Parathyroid adenoma (tissue), 2 donors: Measurements from ENCODE around the gene NEGR1.

Source experiments
- H2AFZ ChIP-seq: fragments of 300-600 bp; sonication (generic); one replicate; pipeline ENCODE4 v1.7.0; 2017; ENCODE audit warnings: antibody characterized with exemption, mild to moderate bottlenecking
- H3K27ac ChIP-seq: fragments of 300-600 bp; sonication (generic); one replicate; pipeline ENCODE4 v1.7.0; 2017
- H3K27me3 ChIP-seq: fragments of 300-600 bp; sonication (generic); one replicate; pipeline ENCODE4 v1.7.0; 2017; ENCODE audit warnings: low read length; ENCODE audit not compliant: control insufficient read depth, insufficient read depth
- H3K36me3 ChIP-seq: fragments of 300-600 bp; sonication (generic); one replicate; pipeline ENCODE4 v1.7.0; 2017; ENCODE audit warnings: low read length; ENCODE audit not compliant: control insufficient read depth, insufficient read depth
- H3K4me1 ChIP-seq: fragments of 300-600 bp; sonication (generic); one replicate; pipeline ENCODE4 v1.7.0; 2017; ENCODE audit warnings: control low read depth
- H3K4me2 ChIP-seq: fragments of 300-600 bp; sonication (generic); one replicate; pipeline ENCODE4 v1.7.0; 2017; ENCODE audit warnings: low read length
- H3K4me3 ChIP-seq: fragments of 300-600 bp; sonication (generic); one replicate; pipeline ENCODE4 v1.7.0; 2017; ENCODE audit warnings: low read depth, low read length
- H3K79me2 ChIP-seq: fragments of 300-600 bp; sonication (generic); one replicate; pipeline ENCODE4 v1.7.0; 2017; ENCODE audit warnings: control low read depth
- H3K9ac ChIP-seq: fragments of 300-600 bp; sonication (generic); one replicate; pipeline ENCODE4 v1.7.0; 2017; ENCODE audit warnings: mild to moderate bottlenecking
- H3K9me3 ChIP-seq: fragments of 300-600 bp; sonication (generic); one replicate; pipeline ENCODE4 v1.7.0; 2017; ENCODE audit warnings: low read length; ENCODE audit not compliant: control insufficient read depth
- CTCF ChIP-seq: fragments of 300-600 bp; sonication (generic); IDR thresholded peaks from one replicate; pipeline ENCODE4 v1.7.0; 2017; ENCODE audit warnings: antibody characterized with exemption, mild to moderate bottlenecking
- donor health status: primary hyperparathyroidism.

Gene NEGR1

GRCh38 chr1:71781450-71781849 lies 500.9 kb downstream of the NEGR1 start:
- no peak overlapping the region for H3K9ac ChIP-seq
- no peak overlapping the region for H3K27ac ChIP-seq
- no peak overlapping the region for H3K4me2 ChIP-seq
- H2AFZ ChIP-seq: no peak overlapping the region
- H3K4me1 ChIP-seq: no peaks in the 10 kb centered on the region
- H3K9me3 ChIP-seq: no peaks in the 10 kb centered on the region
- H3K4me3 ChIP-seq: no peak overlapping the region
- no peaks in the 10 kb centered on the region for H3K27me3 ChIP-seq
- H3K79me2 ChIP-seq: no peaks in the 10 kb centered on the region
- no peaks in the 10 kb centered on the region for H3K36me3 ChIP-seq
- no peak for TF ChIP-seq CTCF

DNA sequence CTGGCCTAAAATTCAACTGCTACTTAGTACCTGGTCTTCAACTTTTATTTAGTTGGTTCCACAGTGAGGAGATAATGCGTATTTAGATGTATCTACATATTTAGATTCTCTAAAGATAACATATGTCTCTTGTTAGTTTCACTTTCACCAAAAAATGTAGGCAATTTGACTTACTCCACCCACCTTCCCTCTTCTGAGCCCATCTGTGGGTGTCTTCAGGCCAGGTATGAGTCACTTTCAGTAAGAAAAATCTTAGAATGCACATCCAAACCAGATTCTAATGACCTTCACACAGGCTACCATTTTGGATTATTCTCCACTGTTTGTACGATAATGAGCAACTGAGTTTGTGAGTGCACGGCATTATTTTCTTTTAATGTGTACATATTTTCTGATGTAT lies 501.7 kb downstream of the NEGR1 start:
- Histone ChIP-seq H3K4me3 (no peak overlapping the region), H3K36me3 (no peaks in the 10 kb centered on the region), H2AFZ (no peak overlapping the region), H3K27ac (no peak overlapping the region), H3K9me3 (no peaks in the 10 kb centered on the region), H3K4me1 (no peaks in the 10 kb centered on the region), H3K4me2 (no peak overlapping the region), H3K9ac (no peak overlapping the region), H3K27me3 (no peaks in the 10 kb centered on the region), H3K79me2 (no peaks in the 10 kb centered on the region)
- no peak for TF ChIP-seq CTCF

GRCh38 chr1:71778940-71779339 lies 503.4 kb downstream of the NEGR1 start:
- no peaks in the 10 kb centered on the region for H3K36me3 ChIP-seq
- no peak overlapping the region for H3K4me3 ChIP-seq
- H2AFZ ChIP-seq: no peak overlapping the region
- H3K27ac ChIP-seq: no peak overlapping the region
- no peaks in the 10 kb centered on the region for H3K9me3 ChIP-seq
- H3K4me1 ChIP-seq: no peaks in the 10 kb centered on the region
- H3K79me2 ChIP-seq: no peaks in the 10 kb centered on the region
- H3K4me2 ChIP-seq: no peak overlapping the region
- no peaks in the 10 kb centered on the region for H3K27me3 ChIP-seq
- H3K9ac ChIP-seq: no peak overlapping the region
- TF ChIP-seq CTCF: no peak

GRCh38 chr1:71777094-71777493 lies 505.2 kb downstream of the NEGR1 start:
- Histone ChIP-seq H3K4me2 (no peak overlapping the region), H3K4me3 (no peak overlapping the region), H3K9me3 (no peaks in the 10 kb centered on the region), H3K79me2 (no peaks in the 10 kb centered on the region), H3K27ac (no peak overlapping the region), H3K9ac (no peak overlapping the region), H3K4me1 (no peaks in the 10 kb centered on the region), H3K27me3 (no peaks in the 10 kb centered on the region), H2AFZ (no peak overlapping the region), H3K36me3 (no peaks in the 10 kb centered on the region)
- TF ChIP-seq CTCF: no peak

- no peaks in the 10 kb centered on the region for H3K79me2 ChIP-seq
- H3K9ac ChIP-seq: no peak overlapping the region
- TF ChIP-seq CTCF: no peak
- no peak overlapping the region for H3K27ac ChIP-seq
- no peaks in the 10 kb centered on the region for H3K36me3 ChIP-seq
- H3K4me2 ChIP-seq: no peak overlapping the region
- no peak overlapping the region for H3K4me3 ChIP-seq
- no peaks in the 10 kb centered on the region for H3K27me3 ChIP-seq
- no peaks in the 10 kb centered on the region for H3K4me1 ChIP-seq
- H3K9me3 ChIP-seq: no peaks in the 10 kb centered on the region
- H2AFZ ChIP-seq: no peak overlapping the region
Observed at GRCh38 chr1:71774705-71775104, 507.6 kb downstream of the NEGR1 start.
